Tibial artery (tissue), 4 donors: ENCODE data around the gene NEAT1.

Experiments
- DNase-seq, 2 donors: peaks; one replicate each; pipeline ENCODE4 v3.0.0-alpha.2; 2019
- H3K27ac ChIP-seq, 2 donors: fragments of 200-600 bp; sonication (generic) in 1 of 2; 1 replicate in 1 of 2; 2 replicates in 1 of 2; pipeline ENCODE4 v1.5.1; 2018 to 2019; ENCODE audit warnings: mild to moderate bottlenecking in 1 of 2
- H3K27me3 ChIP-seq, 2 donors: fragments of 200-600 bp; sonication (generic) in 1 of 2; one replicate each; pipeline versions ENCODE4 v1.5.1 to v1.6.0; 2016 to 2019
- H3K36me3 ChIP-seq, 3 donors: fragments of 200-600 bp; sonication (generic) in 2 of 3; one replicate each; pipeline ENCODE4 v1.5.1; 2016 to 2019; ENCODE audit warnings: mild to moderate bottlenecking in 2 of 3
- H3K4me1 ChIP-seq, 4 donors: fragments of 200-600 bp; sonication (generic) in 2 of 4; 1 replicate in 3 of 4; 2 replicates in 1 of 4; pipeline ENCODE4 v1.5.1; 2016 to 2019
- H3K4me3 ChIP-seq, 2 donors: fragments of 200-600 bp; sonication (generic) in 1 of 2; 1 replicate in 1 of 2; 2 replicates in 1 of 2; pipeline ENCODE4 v1.5.1; 2018 to 2019; ENCODE audit warnings: mild to moderate bottlenecking in 2 of 2
- H3K9me3 ChIP-seq, 3 donors: fragments of 200-600 bp; sonication (generic) in 1 of 3; one replicate each; pipeline ENCODE4 v1.5.1; 2016 to 2019
- intact Hi-C: fragments of 100-400 bp; cut with DNase I; formaldehyde crosslinking; loops from one replicate; pipeline ENCODE4 v1.15.0; 2023; ENCODE audit warnings: low total_unique reads
- TF ChIP-seq, protein P1 (sequence below), 2 experiments: fragments of 200-600 bp in 1 of 2; fragments of 450-650 bp in 1 of 2; IDR thresholded peaks; one replicate each; pipeline ENCODE4 v1.5.1; 2017 to 2019; ENCODE audit warnings: antibody characterized with exemption in 2 of 2, mild to moderate bottlenecking in 1 of 2, moderate library complexity in 1 of 2

NEAT1 gene

DNA sequence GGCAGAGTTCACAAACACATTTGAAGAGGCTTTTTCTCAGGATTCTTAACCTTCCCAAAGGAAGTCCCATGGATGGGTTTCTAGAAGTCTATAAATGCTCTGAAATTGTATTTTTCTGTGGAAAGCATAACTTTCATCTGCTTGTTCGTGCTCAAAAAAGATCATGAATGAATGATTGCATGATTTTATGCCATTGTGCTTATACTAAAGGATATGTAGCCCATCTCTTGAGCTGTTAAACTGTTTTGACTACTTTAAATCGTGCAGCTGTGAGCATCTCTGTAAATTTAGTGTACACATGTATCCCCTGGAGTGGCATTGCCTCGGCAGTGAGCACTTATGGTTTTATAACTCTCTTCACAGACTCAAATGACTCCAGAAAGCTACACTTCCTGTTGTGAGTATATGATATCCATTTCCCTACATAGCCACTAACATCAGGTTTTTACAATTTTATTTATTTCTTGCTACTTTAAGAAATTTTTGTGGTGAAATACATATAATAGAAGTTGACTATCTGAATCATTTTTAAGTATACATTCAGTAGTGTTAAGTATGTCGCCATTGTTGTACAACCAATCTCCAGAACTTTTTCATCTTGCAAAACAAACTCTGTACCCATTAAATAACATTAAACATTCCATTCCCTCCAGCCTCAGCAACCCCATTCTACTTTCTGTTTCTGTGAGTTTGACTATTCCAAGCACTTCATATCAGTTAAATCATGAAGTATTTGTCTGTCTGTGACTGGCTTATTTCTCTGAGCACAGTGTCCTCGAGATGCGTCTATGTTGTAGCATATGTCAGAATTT is 8.0 kb downstream of the NEAT1 start:
- TF ChIP-seq, protein P1, sequence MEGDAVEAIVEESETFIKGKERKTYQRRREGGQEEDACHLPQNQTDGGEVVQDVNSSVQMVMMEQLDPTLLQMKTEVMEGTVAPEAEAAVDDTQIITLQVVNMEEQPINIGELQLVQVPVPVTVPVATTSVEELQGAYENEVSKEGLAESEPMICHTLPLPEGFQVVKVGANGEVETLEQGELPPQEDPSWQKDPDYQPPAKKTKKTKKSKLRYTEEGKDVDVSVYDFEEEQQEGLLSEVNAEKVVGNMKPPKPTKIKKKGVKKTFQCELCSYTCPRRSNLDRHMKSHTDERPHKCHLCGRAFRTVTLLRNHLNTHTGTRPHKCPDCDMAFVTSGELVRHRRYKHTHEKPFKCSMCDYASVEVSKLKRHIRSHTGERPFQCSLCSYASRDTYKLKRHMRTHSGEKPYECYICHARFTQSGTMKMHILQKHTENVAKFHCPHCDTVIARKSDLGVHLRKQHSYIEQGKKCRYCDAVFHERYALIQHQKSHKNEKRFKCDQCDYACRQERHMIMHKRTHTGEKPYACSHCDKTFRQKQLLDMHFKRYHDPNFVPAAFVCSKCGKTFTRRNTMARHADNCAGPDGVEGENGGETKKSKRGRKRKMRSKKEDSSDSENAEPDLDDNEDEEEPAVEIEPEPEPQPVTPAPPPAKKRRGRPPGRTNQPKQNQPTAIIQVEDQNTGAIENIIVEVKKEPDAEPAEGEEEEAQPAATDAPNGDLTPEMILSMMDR (IDR thresholded peaks at IDR 0.05) = no peak
- H3K4me1 ChIP-seq = peaks cover 0 to 91% (median 49%) of the 10 kb centered on the region in 4 donors
- peaks cover 51 to 69% (median 53%) of the 10 kb centered on the region in 3 donors for H3K36me3 ChIP-seq
- DNase-seq = peak in 1 of 2 donors; percentile 19
- H3K9me3 ChIP-seq = no peaks in the 10 kb centered on the region
- peak overlapping the region; percentile 50 to 99 for H3K27ac ChIP-seq
- peak overlapping the region; percentile 67 to 97 for H3K4me3 ChIP-seq
- H3K27me3 ChIP-seq = no peaks in the 10 kb centered on the region
- intact Hi-C loops = no loop called here

DNA sequence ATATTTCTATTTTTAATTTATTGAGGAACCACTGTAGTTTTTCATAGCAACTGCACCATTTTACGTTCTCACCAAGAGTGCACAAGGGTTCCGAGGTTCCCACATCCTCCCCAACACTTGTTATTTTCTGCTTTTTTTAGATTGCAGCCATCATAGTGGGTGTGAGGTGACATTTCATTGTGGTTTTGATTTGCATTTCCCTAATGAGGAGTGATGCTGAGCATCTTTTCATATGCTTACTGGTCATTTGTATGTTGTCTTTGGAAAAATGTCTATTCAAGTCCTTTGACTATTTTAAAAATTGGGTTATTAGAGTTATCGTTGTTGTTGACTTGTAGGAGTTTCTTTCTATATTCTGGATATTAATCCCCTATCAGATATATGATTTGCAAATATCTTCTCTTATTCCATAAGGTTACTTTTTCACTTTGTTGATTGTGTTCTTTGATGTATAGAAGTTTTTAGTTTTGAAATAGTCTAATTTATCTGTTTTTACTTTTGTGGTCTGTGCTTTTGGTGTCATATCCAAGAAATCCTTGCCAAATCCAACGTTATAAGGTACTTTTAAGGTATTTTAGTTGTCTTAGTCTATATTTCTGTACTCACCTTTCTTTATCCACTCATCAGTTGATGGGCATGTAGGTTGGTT is 9.0 kb downstream of the NEAT1 start:
- Histone ChIP-seq H3K4me3 (peak overlapping the region; percentile 67 to 97), H3K4me1 (peaks cover 0 to 100% (median 57%) of the 10 kb centered on the region in 4 donors)

DNA sequence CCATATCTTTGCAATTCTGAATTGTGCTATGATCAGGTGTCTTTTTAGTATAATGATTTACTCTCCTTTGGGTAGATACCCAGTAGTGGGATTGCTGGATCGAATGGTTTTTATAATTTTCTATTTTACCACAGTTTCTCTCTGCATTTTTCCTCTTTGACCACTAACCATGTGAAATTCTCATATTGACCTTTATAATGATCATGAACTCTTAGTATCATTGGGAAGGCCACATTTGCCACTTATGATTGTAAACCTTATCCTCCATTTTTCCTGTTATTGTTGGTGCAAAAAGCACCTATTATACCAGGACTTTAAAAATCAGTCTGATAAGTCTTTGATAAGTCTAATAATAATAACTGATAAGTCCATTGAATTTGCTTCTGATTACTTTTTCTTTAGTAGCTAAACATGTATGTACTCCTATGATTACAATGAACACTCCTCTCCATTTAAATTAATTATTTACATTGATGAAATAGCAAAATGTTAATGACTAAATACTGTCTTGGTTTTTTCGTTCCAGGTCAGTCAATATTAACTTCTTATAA is 9.6 kb downstream of the NEAT1 start:
- intact Hi-C loops = no loop called here
- DNase-seq = no peak
- Histone ChIP-seq H3K4me1 (peaks cover 0 to 99% (median 53%) of the 10 kb centered on the region in 4 donors), H3K27ac (no peak overlapping the region), H3K4me3 (peak overlapping the region; percentile 1 to 67), H3K27me3 (no peaks in the 10 kb centered on the region), H3K36me3 (peaks cover 49 to 69% (median 51%) of the 10 kb centered on the region in 3 donors), H3K9me3 (no peaks in the 10 kb centered on the region)
- TF ChIP-seq, protein P1 (IDR thresholded peaks at IDR 0.05) = no peak

More for the DNA sequence above, 9.0 kb downstream of the NEAT1 start:
- Histone ChIP-seq H3K9me3 (no peaks in the 10 kb centered on the region), H3K27me3 (no peaks in the 10 kb centered on the region), H3K27ac (peak overlapping the region in 1 of 2 donors; percentile 99), H3K36me3 (peaks cover 52 to 69% (median 53%) of the 10 kb centered on the region in 3 donors)
- DNase-seq = peak in 1 of 2 donors; percentile 9
- TF ChIP-seq, protein P1 (IDR thresholded peaks at IDR 0.05) = no peak
- intact Hi-C loops = no loop called here

DNA sequence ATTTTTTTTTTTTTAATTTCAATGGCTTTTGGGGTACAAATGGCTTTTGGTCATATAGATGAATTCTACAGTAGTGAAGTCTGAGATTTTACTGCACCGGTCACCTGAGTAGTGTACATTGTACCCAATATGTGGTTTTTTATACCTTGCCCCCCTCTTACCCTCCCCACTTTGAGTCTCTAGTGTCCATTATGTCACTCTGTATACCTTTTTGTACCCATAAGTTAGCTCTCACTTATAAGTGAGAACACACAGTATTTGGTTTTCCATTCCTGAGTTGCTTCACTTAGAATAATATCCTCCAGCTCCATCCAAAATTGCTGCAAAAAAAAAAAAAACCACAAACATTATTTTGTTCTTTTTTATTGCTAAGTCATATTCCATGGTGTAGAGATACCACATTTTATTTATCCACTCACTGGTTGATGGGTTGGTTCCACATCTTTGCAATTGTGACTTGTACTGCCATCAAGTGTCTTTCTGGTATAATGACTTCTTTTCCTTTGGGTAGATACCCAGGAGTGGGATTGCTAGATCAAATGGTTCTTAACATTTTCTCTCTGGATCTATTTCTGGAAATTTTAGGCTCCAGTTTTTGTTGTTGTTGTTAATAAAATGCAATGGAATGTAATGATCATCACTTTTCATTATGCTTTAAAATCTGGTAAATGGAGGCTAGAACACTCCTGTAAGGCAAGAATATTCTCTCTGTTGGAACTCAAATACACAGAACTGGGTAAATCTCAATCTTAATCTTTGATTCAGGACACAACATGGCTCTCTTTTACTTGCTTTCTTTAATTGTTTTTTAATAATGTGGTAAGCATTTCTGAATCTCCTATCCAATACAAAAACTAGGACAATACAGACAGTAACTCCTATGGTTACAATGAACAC is 10.3 kb downstream of the NEAT1 start:
- intact Hi-C loops = no loop called here
- TF ChIP-seq, protein P1 (IDR thresholded peaks at IDR 0.05) = peak in 1 of 2 experiments; percentile 13
- DNase-seq = no peak
- Histone ChIP-seq H3K27me3 (no peaks in the 10 kb centered on the region), H3K4me1 (peaks cover 0 to 99% (median 51%) of the 10 kb centered on the region in 4 donors), H3K36me3 (peaks cover 49 to 69% (median 50%) of the 10 kb centered on the region in 3 donors), H3K27ac (peak overlapping the region in 1 of 2 donors; percentile 13), H3K4me3 (peak overlapping the region; percentile 5 to 67), H3K9me3 (no peaks in the 10 kb centered on the region)

DNA sequence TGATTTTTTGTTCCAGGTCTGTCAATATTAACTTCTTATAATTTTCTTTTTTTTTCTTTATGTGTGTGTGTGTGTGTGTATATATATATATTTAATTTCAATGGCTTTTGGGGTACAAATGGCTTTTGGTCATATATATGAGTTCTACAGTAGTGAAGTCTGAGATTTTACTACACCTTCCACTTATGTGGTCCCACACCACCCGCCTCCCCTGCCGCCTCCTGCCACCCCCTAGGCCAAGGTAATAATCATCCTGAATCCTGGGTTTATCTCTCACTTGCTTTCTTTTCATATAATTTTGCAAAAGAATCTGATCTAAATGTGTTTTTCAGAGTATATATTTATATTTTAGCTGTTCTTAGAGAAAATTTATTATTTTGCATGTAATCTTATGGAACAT is 11.1 kb downstream of the NEAT1 start:
- no peak for DNase-seq
- TF ChIP-seq, protein P1 (IDR thresholded peaks at IDR 0.05) = no peak
- H3K9me3 ChIP-seq = no peaks in the 10 kb centered on the region
- H3K27me3 ChIP-seq = no peaks in the 10 kb centered on the region
- peak overlapping the region; percentile 13 to 27 for H3K27ac ChIP-seq
- H3K4me3 ChIP-seq = no peak overlapping the region
- H3K36me3 ChIP-seq = peaks cover 51 to 76% (median 53%) of the 10 kb centered on the region in 3 donors
- intact Hi-C loops = no loop called here
- peaks cover 0 to 99% (median 54%) of the 10 kb centered on the region in 4 donors for H3K4me1 ChIP-seq
